Measurements from ENCODE around the gene FGF19. TPM values are rescaled to one million over a fixed set of nuclear protein-coding genes. Genes with fewer than 3 reads are reported as not detected.
A peak's percentile ranks its signal among the peaks of the same experiment; 100 is the strongest.

The FGF19 gene
- total and polyA plus RNA-seq, 5 donors from 2014 or later = not detected

DNA sequence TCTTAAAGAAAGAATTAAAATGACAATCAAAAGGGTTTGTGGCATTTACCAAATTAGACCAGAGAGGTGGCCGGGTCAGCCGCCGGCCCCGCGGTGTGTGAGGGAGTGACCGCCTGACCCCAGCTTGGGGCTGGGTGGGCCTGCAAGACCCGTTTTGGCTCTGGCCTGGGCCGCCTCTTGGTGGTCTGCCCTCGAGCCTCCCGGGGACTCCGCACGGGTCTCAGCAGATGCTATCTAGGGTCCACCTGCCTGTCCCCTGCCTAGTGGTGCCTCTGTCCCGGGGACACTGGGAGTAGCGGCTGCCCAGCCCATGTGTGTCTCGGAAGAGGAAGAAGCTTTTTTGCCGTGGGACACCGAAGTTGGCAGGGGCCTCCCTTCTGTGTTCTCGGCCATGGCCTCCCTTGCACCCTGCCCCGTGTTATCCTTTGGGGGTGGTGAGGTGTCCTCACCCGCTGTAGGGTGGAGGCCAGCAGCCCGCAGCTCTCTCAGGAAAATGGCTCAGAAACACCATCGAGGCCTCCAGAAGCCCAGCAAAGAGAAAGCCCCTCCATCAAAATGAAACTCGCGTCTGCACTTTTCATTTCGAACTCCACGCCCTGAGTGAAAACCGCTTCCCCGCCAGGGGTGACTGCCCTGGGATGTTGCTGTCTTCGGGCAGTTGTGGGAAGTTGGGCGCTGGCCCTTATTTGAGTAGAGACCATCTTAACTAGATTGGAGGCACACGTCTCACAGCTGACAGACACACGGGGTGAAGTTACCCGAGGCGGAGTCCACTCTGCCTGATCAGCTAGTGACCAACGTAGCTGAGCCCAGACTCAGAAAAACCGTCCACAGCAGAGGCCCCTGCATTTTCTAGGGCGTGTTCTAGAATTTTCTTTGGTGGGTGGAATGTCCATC, 54.9 kb downstream of the FGF19 start:
- Histone ChIP-seq H3K4me3 (ENCODE audit: low read depth, low read length) (no peak overlapping the region), H3K27me3 (ENCODE audit: control insufficient read depth, insufficient read depth, low read length) (no peaks in the 10 kb centered on the region), H3K27ac (ENCODE audit: insufficient read depth, low read length, poor library complexity, severe bottlenecking) (no peak overlapping the region), H3K36me3 (ENCODE audit: control insufficient read depth, insufficient read depth, low read length) (no peaks in the 10 kb centered on the region), H3K9me3 (ENCODE audit: control insufficient read depth in 2 of 2, low read length in 2 of 2) (no peaks in the 10 kb centered on the region), H3K4me1 (ENCODE audit: control insufficient read depth, insufficient read depth, low read length, poor library complexity, severe bottlenecking) (no peaks in the 10 kb centered on the region)
- no peak for ATAC-seq (ENCODE audit: low read depth in 2 of 2)
- peaks cover 5% of the 10 kb centered on the region for H3K36me3 Mint-ChIP-seq
- peak overlapping the region in 1 of 4 donors; percentile 43 for H3K4me3 Mint-ChIP-seq
- peaks cover 0 to 2% (median 0%) of the 10 kb centered on the region in 4 donors for H3K4me1 Mint-ChIP-seq
- DNase-seq = no peak
- H3K9me3 Mint-ChIP-seq = no peaks in the 10 kb centered on the region
- H3K27me3 Mint-ChIP-seq = peaks cover 6% of the 10 kb centered on the region
- no peak overlapping the region for H3K27ac Mint-ChIP-seq

Other genes with a start within 250 kb of the FGF19 start
- not detected for gene LINC01488, start 222.4 kb downstream of the FGF19 start, total RNA-seq
- not detected for gene LINC01488, start 222.4 kb downstream of the FGF19 start, polyA plus RNA-seq
- 3.6 TPM for gene CCND1, start 62.9 kb downstream of the FGF19 start, total RNA-seq
- gene CCND1, start 62.9 kb downstream of the FGF19 start, polyA plus RNA-seq = under 1 TPM in 2 of 4 donors, not detected in 2; 0.17 to 0.65 TPM
- 37.6 TPM for gene LTO1, start 28.7 kb downstream of the FGF19 start, total RNA-seq
- 10 to 100 TPM; 15.5 to 23.3 (median 17.6) TPM for gene LTO1, start 28.7 kb downstream of the FGF19 start, polyA plus RNA-seq
- not detected for gene FGF4, start 71.3 kb upstream of the FGF19 start, total RNA-seq
- not detected for gene FGF4, start 71.3 kb upstream of the FGF19 start, polyA plus RNA-seq
- not detected for gene FGF3, start 115.4 kb upstream of the FGF19 start, total RNA-seq
- not detected for gene FGF3, start 115.4 kb upstream of the FGF19 start, polyA plus RNA-seq

All from CD4-positive, CD25-positive, alpha-beta regulatory T cell (primary cell).